Measurements from ENCODE around the gene NBPF26.
"Not testable (repeated sequence)": the region's sequence is repeated elsewhere in the genome, so short reads cannot be mapped to it uniquely, and the experiment has no call there.

The NBPF26 gene

DNA sequence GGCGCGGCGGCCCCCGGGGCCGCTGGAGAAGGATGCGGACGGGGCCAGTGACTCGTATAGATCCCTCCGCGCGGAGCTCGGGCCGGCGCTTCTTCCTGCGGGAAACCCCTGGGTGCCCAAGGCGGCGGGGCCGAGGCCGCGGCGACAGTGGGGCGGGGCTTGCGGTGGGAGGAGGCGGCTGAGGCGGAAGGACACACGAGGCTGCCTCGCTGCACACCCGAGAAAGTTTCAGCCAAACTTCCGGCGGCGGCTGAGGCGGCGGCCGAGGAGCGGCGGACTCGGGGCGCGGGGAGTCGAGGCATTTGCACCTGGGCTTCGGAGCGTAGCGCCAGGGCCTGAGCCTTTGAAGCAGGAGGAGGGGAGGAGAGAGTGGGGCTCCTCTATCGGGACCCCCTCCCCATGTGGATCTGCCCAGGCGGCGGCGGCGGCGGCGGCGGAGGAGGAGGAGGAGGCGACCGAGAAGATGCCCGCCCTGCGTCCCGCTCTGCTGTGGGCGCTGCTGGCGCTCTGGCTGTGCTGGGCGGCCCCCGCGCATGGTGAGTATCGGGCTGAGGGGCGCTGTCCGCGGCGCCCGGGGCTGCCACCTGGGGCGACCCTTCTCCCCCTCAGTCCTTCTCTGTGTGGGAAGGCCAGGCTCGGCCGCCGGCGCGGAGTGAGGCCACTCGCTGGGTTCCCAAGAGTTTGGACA is at the start of gene NBPF26:
Gene NBPF26, plus strand, starts transcription at position 231 of the 688 bp plus-strand sequence.
- in situ Hi-C loops (cut with HindIII; ENCODE audit: low sequenced_read_pairs), result not testable (repeated sequence)

GRCh38 chr1:120680106-120680819 is 43.5 kb upstream of the NBPF26 start:
- in situ Hi-C loops (cut with HindIII; ENCODE audit: low sequenced_read_pairs), result not testable (repeated sequence)

DNA sequence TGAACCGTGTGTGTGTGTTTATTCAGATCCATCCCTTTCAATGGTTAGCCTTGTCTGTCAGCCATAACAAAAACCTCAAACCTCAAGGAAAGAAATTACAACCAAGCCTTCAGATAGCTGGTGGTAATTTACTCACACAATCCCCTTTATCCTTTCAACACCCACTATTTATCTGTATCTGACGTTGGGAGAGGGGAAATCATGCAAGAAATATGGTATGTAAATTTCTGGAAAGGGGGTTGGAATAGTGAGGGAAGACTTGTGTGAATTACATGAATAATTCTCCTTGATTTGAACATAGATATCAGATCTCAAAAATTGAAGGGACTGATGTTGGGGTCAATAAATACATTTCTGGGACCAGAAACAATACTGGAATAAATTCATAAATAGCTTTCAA is 42.8 kb upstream of the NBPF26 start:
- in situ Hi-C loops (cut with HindIII; ENCODE audit: low sequenced_read_pairs), result not testable (repeated sequence)

DNA sequence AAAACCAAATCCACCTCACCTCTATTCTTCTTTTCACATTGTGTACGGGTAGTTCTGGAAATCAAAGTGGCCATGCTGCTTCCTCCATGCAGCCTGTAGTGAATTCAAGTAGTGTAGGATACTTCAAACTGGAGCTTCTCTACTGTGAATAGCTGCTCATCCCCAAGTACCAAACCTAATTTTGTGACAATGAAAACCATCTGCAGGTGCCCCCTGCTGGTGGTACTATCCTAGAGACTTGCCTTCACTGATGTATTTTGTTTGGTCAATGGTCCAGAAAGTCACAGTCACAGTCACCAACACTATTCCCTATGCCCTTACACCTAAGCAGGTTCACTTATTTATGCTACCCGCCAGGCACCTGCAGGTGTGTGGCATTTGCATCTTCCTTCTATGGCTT is 39.3 kb upstream of the NBPF26 start:
- in situ Hi-C loops (cut with HindIII; ENCODE audit: low sequenced_read_pairs), result not testable (repeated sequence)

GRCh38 chr1:120685622-120686021 is 38.1 kb upstream of the NBPF26 start:
- in situ Hi-C loops (cut with HindIII; ENCODE audit: low sequenced_read_pairs), result not testable (repeated sequence)

DNA sequence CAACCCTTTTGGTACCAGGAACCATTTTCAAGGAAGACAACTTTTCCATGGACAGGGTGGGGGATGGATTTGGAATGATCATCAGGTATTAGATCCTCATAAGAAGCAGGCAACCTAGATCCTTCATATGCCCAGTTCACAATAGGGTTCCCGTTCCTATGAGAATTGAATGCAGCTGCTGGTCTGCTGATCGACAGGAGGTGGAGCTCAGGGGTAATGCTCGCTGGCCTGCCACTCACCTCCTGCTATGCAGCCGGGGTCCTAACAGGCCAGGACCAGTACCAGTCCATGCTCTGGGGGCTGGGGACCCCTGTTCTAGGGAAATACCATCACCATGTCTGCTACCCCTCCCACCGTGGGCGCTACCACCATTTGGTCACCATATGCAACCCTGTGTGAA is 36.5 kb upstream of the NBPF26 start:
- in situ Hi-C loops (cut with HindIII; ENCODE audit: low sequenced_read_pairs), result not testable (repeated sequence)

- in situ Hi-C loops (cut with HindIII; ENCODE audit: low sequenced_read_pairs), result not testable (repeated sequence)
These were observed 22.8 kb upstream of the NBPF26 start for GRCh38 chr1:120700807-120701562.

DNA sequence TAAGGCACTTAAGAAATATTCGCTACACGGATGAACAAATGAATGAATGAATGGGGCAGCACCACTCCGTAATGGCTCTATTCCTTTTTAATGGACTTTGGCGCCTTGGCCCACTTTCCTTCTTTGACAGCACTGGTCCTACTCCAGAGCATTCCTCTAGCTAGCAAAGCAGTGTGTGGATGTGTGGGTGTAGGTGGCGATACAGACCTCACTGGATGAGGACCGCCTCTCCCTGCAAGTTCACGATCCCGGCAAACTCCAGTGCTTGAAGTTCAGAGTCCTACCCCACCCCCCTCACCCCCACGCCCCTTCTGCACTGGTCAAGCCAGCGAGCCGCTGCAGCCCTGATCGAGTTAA is 409 bp upstream of the NBPF26 start:
- in situ Hi-C loops (cut with HindIII; ENCODE audit: low sequenced_read_pairs), result not testable (repeated sequence)

GRCh38 chr1:120724507-120724906 is 762 bp downstream of the NBPF26 start:
- in situ Hi-C loops (cut with HindIII; ENCODE audit: low sequenced_read_pairs), result not testable (repeated sequence)

DNA sequence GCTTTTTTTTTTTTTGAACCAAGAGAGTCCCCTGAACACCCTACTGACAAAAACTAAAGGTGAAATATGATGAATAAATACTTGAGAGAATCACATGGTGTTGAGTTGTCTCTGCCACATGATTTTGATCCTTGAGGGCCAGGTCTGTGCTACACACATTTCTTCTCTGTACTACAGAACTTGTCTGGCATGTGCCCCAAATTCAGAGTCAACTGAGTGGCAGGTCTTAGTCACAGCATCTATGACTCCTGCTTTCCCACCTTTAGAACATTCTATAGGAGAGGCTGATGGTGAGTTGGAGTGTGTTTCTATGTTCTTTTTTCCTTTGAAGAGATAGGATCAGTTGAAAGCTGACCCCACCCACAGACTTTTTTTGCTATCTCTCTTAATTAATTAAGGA is 5.1 kb downstream of the NBPF26 start:
- in situ Hi-C loops (cut with HindIII; ENCODE audit: low sequenced_read_pairs), result not testable (repeated sequence)

- in situ Hi-C loops (cut with HindIII; ENCODE audit: low sequenced_read_pairs), result not testable (repeated sequence)
These were observed 45.3 kb downstream of the NBPF26 start for GRCh38 chr1:120769090-120769489.

DNA sequence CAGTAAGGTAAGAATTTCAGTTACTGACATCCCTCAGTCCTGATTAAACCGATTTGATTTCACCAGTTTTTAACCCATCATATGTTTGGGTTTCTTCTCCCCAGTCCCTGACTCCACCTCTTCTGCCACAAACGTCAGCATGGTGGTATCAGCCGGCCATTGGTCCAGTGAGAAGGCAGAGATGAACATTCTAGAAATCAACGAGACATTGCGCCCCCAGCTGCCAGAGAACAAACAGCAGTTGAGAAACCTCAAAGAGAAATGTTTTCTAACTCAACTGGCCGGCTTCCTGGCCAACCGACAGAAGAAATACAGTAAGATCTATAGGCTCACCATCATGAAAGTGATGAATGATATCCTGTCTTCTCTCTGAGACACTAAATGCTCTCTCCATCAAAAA is 81.7 kb downstream of the NBPF26 start:
- in situ Hi-C loops (cut with HindIII; ENCODE audit: low sequenced_read_pairs), result not testable (repeated sequence)

GRCh38 chr1:120811822-120812221 is 88.1 kb downstream of the NBPF26 start:
- in situ Hi-C loops (cut with HindIII; ENCODE audit: low sequenced_read_pairs), result not testable (repeated sequence)

DNA sequence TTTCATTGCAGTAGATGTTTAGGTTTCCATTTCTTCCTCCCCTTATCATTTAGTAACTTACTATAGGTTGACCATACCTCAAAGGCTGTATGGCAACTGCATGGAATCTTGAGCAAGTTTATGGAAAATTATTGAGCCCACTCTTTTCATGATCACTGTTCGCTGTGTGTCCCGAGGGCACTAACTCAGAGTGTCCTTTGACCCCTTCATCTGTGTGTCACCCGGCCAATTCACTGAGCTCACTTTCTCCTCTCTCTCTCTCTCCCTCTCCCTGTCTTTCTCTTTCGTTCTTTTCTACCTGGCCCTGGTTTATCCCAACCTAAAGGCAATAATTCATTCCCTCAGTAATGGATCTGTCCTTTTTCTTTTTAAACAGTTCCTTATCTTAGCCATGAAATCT is 101.3 kb downstream of the NBPF26 start:
- in situ Hi-C loops (cut with HindIII; ENCODE audit: low sequenced_read_pairs), result not testable (repeated sequence)

DNA sequence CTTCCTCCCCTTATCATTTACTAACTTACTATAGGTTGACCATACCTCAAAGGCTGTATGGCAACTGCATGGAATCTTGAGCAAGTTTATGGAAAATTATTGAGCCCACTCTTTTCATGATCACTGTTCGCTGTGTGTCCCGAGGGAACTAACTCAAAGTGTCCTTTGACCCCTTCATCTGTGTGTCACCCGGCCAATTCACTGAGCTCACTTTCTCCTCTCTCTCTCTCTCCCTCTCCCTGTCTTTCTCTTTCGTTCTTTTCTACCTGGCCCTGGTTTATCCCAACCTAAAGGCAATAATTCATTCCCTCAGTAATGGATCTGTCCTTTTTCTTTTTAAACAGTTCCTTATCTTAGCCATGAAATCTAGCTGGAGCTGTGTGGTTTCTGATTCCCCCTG is 102.9 kb downstream of the NBPF26 start:
- in situ Hi-C loops (cut with HindIII; ENCODE audit: low sequenced_read_pairs), result not testable (repeated sequence)

DNA sequence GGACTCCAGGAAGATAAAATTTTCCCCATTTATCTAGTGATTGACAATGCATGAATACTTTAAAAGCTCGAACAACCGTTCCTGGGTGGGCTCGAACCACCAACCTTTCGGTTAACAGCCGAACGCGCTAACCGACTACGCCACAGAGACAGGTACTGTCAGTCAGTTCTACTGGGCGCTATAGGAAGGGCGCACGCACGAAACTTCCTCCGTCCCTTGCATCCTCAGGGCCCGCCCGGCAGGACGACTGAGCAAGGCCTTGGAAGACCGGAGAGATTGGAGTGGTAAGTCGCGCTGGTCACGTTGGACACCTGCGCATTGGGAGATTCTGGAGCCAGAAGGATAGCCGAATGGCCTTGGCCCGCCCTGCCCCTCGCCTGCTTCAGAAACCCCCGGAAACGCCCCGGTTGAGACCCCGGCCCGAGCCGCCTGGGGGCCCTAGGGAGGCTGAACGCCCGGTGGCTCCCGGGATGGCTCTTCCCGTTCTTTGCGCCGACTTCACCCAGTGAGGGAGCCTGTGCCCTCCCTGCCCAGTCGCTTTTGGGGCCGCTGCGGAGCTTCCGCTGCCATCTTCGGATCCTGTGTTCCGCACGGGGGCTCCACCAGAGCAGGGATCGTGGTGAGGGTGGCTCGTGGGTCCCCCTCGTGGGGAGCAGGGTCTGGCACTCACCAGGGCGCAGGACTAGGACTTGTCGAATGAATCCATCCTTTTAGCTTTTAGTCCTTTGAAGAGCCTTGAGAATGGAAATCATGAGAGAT is 120.6 kb downstream of the NBPF26 start:
- in situ Hi-C loops (cut with HindIII; ENCODE audit: low sequenced_read_pairs), result not testable (repeated sequence)

GRCh38 chr1:120844945-120845330 is 121.2 kb downstream of the NBPF26 start:
- in situ Hi-C loops (cut with HindIII; ENCODE audit: low sequenced_read_pairs), result not testable (repeated sequence)

DNA sequence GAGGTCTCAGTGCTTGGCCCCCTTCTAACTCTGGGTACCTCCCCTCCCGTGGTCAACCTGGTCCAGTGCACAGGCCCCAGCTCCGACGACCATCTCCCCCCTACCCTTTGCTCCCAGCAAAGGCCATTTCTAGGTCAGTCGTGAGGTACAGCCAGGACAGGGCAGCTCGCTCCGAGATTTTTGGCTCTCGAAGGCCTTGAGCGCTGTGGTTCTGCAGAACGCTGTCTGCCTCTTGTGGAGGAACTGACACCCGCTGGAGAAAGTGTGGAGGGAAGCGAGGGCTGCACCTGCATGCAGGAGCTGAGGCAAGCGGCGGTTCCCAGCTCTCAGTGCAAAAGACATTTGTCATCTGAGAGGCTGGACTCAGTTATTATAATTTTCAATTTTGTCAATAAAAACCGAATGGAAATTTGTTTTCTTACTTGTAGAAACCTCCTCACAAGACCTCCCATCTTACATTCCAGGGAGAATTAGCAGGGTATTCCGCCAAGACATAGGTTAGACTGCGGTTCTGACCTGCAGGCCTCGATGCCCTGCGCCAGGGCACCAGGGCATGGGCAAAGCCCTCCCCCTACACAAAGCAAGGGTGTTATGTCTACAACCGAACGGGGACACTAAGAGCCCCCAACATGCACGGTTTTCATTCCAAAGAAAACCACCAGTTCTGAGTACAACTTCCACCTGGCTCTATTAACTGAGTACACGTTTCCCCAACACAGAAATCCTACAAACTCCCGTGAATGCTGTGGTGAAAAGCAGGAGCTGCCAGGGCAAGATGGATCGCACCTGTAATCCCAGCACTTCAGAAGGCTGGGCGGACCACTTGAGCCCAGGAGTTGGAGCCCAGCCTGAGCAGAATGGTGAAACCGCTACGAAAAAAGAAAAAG is 125.9 kb downstream of the NBPF26 start:
- in situ Hi-C loops (cut with HindIII; ENCODE audit: low sequenced_read_pairs), result not testable (repeated sequence)

GRCh38 chr1:120850287-120850536 is 126.5 kb downstream of the NBPF26 start:
- in situ Hi-C loops (cut with HindIII; ENCODE audit: low sequenced_read_pairs), result not testable (repeated sequence)
